Breast epithelium (tissue), 3 donors: ENCODE results near the gene HDAC7.

Source experiments
- POLR2A ChIP-seq: fragments of 450-650 bp; IDR thresholded peaks from one replicate; pipeline ENCODE4 v1.6.1; 2016; ENCODE audit warnings: antibody characterized with exemption, mild to moderate bottlenecking, moderate library complexity
- TF ChIP-seq, protein P1 (sequence below), 3 donors: fragments of 450-650 bp; IDR thresholded peaks; one replicate each; pipeline ENCODE4 v1.5.1; 2016 to 2017; ENCODE audit warnings: antibody characterized with exemption in 3 of 3, mild to moderate bottlenecking in 3 of 3, moderate library complexity in 3 of 3

DNA sequence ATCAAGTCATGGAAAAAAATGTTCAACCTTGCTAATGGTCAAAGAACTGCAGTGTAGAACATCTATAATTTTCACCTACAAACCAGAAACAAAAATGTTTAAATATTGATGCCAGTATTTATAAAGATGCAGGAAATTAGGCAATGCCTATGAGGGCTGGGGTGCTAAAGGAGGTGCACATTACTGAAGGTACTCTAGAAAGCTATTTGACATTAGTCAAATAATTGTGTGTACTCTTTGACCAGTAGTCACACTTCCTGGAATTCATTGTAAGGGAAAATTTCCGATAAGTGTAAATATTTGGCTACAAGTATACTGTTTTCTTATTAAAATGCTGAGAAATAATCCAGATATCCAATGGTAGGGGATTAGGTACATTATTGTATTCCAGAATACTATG lies 36.4 kb upstream of the HDAC7 start:
- TF ChIP-seq, protein P1, sequence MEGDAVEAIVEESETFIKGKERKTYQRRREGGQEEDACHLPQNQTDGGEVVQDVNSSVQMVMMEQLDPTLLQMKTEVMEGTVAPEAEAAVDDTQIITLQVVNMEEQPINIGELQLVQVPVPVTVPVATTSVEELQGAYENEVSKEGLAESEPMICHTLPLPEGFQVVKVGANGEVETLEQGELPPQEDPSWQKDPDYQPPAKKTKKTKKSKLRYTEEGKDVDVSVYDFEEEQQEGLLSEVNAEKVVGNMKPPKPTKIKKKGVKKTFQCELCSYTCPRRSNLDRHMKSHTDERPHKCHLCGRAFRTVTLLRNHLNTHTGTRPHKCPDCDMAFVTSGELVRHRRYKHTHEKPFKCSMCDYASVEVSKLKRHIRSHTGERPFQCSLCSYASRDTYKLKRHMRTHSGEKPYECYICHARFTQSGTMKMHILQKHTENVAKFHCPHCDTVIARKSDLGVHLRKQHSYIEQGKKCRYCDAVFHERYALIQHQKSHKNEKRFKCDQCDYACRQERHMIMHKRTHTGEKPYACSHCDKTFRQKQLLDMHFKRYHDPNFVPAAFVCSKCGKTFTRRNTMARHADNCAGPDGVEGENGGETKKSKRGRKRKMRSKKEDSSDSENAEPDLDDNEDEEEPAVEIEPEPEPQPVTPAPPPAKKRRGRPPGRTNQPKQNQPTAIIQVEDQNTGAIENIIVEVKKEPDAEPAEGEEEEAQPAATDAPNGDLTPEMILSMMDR (IDR thresholded peaks at IDR 0.05): no peak
- no peak for TF ChIP-seq POLR2A
